ENCODE measurements around the gene ABTB2.
A peak's percentile ranks its signal among the peaks of the same experiment; 100 is the strongest.

ABTB2 gene

GRCh38 chr11:34345540-34345876, 12.3 kb downstream of the ABTB2 start:
- no peak overlapping the region for H3K4me3 ChIP-seq (ENCODE audit: low read depth, low read length)
- peak; percentile 75 for DNase-seq (ENCODE audit: low read depth)

GRCh38 chr11:34344768-34345539, 12.9 kb downstream of the ABTB2 start:
- no peak overlapping the region for H3K4me3 ChIP-seq (ENCODE audit: low read depth, low read length)
- peak; percentile 63 for DNase-seq (ENCODE audit: low read depth)

- no peak overlapping the region for H3K4me3 ChIP-seq (ENCODE audit: low read depth, low read length)
- DNase-seq (ENCODE audit: low read depth), result no peak
Measured at GRCh38 chr11:34344410-34344767, 13.4 kb downstream of the ABTB2 start.

- DNase-seq (ENCODE audit: low read depth), result no peak
Measured at GRCh38 chr11:34343686-34344085, 14.1 kb downstream of the ABTB2 start.

GRCh38 chr11:34343153-34343552, 14.7 kb downstream of the ABTB2 start:
- no peak overlapping the region for H3K4me3 ChIP-seq (ENCODE audit: low read depth, low read length)
- DNase-seq (ENCODE audit: low read depth), result peak; percentile 65

More at GRCh38 chr11:34343686-34344085, 14.1 kb downstream of the ABTB2 start:
- no peak overlapping the region for H3K4me3 ChIP-seq (ENCODE audit: low read depth, low read length)

DNA sequence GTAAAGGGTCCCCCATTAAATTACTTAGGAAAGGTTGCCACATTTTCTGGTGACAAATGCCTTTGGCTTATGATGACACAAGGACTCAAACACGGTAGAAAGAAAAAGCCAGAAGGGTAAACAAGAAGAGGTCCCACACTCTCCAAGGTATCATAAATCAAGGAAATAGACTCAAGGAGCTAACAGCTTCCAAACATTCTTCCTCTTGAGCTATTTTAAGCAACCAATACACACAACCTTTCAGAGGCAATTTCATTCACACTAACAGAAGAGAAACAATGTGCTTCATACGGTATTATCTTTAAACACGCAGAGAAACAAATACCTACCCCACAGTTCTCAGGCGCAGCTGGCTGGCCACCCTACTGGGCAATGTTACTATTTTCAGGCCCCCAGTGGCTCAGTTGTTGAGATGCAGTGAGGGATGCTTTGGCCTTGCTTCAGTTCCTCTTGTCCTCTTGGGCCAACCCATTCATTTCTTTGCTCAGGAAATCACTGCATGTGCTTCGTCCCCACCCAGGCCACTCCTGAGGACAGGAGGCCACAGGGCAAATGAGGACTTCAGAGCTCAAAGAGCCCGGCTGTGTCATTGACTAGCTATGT, 15.8 kb downstream of the ABTB2 start:
- DNase-seq (ENCODE audit: low read depth), result peak; percentile 45

GRCh38 chr11:34341096-34341495, 16.7 kb downstream of the ABTB2 start:
- no peak overlapping the region for H3K4me3 ChIP-seq (ENCODE audit: low read depth, low read length)
- DNase-seq (ENCODE audit: low read depth), result no peak

More for the DNA sequence above, 15.8 kb downstream of the ABTB2 start:
- H3K4me3 ChIP-seq (ENCODE audit: low read depth, low read length), result no peak overlapping the region

DNA sequence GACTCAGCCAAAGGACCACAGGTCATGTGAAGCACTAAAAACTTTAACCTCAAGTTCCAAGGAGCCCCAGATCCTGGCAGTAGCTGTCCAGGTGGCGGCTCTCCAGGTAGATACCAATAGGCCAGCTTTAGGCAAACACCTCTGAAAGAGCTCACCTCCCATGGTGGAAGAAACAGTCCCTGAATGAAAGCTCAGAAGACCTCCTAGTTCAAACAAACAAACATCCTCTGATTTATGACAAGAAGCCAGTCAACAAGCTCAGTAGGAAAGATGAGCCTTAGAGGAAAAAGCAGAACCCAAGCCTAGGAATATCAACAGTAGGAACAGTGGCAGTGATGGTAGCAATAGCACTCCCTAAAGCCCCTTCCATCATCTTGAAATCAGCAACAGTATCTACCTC, 17.2 kb downstream of the ABTB2 start:
- DNase-seq (ENCODE audit: low read depth), result no peak

GRCh38 chr11:34339149-34340064, 18.4 kb downstream of the ABTB2 start:
- no peak overlapping the region for H3K4me3 ChIP-seq (ENCODE audit: low read depth, low read length)
- DNase-seq (ENCODE audit: low read depth), result no peak

More for the DNA sequence above, 17.2 kb downstream of the ABTB2 start:
- H3K4me3 ChIP-seq (ENCODE audit: low read depth, low read length), result no peak overlapping the region

GRCh38 chr11:34337016-34337415, 20.8 kb downstream of the ABTB2 start:
- DNase-seq (ENCODE audit: low read depth), result no peak
- H3K4me3 ChIP-seq (ENCODE audit: low read depth, low read length), result no peak overlapping the region

- no peak overlapping the region for H3K4me3 ChIP-seq (ENCODE audit: low read depth, low read length)
- DNase-seq (ENCODE audit: low read depth), result no peak
Measured at GRCh38 chr11:34335801-34336200, 22.0 kb downstream of the ABTB2 start.

- no peak for DNase-seq (ENCODE audit: low read depth)
- no peak overlapping the region for H3K4me3 ChIP-seq (ENCODE audit: low read depth, low read length)
Measured at GRCh38 chr11:34335331-34335730, 22.5 kb downstream of the ABTB2 start.

DNA sequence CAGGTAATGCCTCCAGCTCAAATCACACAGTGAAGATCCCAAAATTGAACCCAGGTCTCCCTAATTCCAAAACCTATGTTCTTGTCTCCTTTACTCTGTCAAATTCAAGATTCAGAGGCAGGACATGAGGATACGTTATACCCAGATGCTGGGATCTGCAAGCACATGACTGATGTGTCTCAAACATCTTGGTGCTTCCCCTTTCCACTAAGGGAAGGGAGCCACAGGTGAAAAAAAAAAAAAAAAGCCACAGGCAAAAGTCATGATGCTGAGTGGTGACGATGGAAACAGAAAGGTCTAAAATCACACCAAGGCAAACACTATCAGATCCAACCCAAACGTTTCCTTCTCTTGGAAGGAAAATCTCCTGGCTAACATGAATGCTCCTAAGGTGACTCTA, 24.0 kb downstream of the ABTB2 start:
- DNase-seq (ENCODE audit: low read depth), result no peak
- H3K4me3 ChIP-seq (ENCODE audit: low read depth, low read length), result no peak overlapping the region

- DNase-seq (ENCODE audit: low read depth), result no peak
- no peak overlapping the region for H3K4me3 ChIP-seq (ENCODE audit: low read depth, low read length)
Measured at GRCh38 chr11:34332524-34332923, 25.3 kb downstream of the ABTB2 start.

DNA sequence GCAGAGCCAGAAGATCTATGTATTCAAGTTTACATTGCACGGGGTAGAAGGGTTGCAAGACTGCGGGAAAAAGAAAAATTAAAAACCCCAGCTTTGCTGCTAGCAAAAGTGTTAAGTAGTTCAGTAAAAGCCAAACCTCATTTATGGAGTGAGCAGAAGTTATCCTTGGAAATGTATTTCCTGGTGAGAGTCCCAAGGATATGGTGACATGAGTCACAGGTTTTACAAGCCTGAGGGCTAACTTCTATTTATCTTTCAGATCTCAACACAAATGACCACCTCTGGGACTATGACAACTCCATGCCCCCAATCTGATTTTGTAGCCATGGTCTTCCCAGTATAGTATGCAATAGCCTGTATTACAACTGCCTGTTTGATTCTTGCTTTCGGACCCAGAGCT, 26.1 kb downstream of the ABTB2 start:
- no peak for DNase-seq (ENCODE audit: low read depth)

GRCh38 chr11:34331329-34331728, 26.5 kb downstream of the ABTB2 start:
- no peak overlapping the region for H3K4me3 ChIP-seq (ENCODE audit: low read depth, low read length)
- no peak for DNase-seq (ENCODE audit: low read depth)

More for the DNA sequence above, 26.1 kb downstream of the ABTB2 start:
- H3K4me3 ChIP-seq (ENCODE audit: low read depth, low read length), result no peak overlapping the region

- H3K4me3 ChIP-seq (ENCODE audit: low read depth, low read length), result no peak overlapping the region
- no peak for DNase-seq (ENCODE audit: low read depth)
Measured at GRCh38 chr11:34330653-34331052, 27.2 kb downstream of the ABTB2 start.

DNA sequence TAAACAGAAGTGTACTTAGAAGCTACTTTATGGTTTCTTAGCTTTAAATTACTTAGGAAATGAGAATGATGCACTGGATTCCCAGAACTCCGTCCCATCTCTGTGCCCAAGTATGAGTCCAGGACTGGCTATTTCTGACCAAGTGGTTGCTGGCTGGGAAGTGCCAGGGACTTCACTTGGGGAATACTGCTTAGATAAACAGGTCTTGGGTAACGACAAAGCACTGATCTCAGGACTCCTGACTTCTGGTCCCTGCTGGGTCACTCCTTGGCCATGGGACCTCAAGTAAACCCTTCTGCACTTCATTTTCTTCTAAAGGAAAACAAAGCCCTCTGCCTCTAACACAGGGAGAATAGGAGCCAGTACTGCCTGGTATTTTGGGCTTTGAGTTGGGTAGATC, 27.9 kb downstream of the ABTB2 start:
- H3K4me3 ChIP-seq (ENCODE audit: low read depth, low read length), result no peak overlapping the region
- DNase-seq (ENCODE audit: low read depth), result no peak

GRCh38 chr11:34328632-34328910, 29.2 kb downstream of the ABTB2 start:
- no peak overlapping the region for H3K4me3 ChIP-seq (ENCODE audit: low read depth, low read length)
- no peak for DNase-seq (ENCODE audit: low read depth)

DNA sequence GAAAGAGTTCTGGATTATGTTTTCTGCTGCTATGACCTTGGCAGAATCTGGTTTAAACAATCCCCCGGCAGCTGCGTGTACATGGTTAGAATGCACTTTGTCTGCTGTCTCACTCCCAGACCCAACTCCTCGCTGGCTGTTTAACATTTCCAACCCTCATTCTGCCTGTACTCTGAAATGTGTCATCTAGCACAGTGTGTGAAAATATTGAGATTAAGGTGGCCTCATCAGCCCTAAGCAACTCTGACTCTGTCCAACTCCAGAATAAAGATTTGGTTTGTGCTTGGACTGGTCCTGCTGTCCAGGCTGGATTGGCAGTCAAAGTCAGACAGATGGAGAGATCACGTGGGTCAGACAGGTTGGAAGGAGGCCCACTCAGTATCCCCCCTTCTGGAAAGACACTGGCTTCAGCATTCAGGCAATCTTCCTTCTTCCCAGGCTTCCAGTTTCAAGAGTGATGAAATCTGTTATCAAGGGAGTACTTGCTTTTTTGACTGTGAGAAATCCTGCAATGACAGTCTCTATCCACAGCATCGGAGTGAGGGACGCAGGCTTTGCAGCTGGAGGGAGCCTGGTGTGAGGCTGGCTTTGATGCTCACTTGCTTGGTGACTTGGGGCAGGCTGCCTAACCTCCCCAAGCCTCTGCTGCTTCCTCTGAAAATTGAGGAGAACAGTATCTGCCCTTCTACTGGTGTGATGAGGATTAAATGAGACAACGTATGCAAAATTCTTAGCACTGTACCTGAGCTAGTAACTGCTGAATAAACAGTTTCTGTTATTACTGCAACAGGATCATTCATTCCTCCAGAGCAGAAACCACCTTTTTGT, 29.8 kb downstream of the ABTB2 start:
- no peak for DNase-seq (ENCODE audit: low read depth)
- H3K4me3 ChIP-seq (ENCODE audit: low read depth, low read length), result no peak overlapping the region
